ENCODE results near the gene SPAG7. TPM values are rescaled to one million over a fixed set of nuclear protein-coding genes. Genes with fewer than 3 reads are reported as not detected.

SPAG7 gene
- total RNA-seq, 1 experiment from 2014 or later, result 23.1 TPM

DNA sequence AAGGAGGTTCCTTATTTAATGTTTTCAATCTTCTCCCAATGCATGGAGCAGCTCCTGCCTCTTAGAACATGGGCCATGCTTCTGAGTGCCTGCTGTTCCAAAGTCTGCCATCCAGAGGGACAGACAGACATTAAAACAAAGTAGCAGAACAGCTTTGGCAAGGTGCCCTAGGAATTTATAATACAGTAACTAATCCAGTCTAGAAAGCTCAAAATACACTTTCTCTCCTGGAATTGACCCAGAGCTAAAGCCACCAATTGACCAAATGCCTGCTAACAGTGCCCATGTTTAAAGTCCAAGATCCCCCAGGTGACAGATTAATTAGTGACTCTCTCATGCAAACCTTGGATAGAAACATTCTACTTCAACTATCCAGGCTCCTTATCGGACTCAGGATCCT, 53.6 kb downstream of the SPAG7 start:
- H3K4me1 ChIP-seq, result peaks cover 6% of the 10 kb centered on the region
- H3K4me3 ChIP-seq (ENCODE audit: low read depth, low read length), result no peak overlapping the region
- intact Hi-C loops (cut with micrococcal nuclease; ENCODE audit: unreplicated experiment), result no loop called here
- ChIA-PET POLR2A (interaction anchor here (0.9 kb wide), 1 partner anchor 26 kb away, joined by 3 read pairs; the partner anchor contains the start of genes RNF167 and SLC25A11), CTCF (interaction anchor here (0.5 to 1.5 kb wide), 2 partner anchors 11 to 43 kb away, joined by 3 to 8 read pairs; partner anchors contain the start of gene CHRNE)
- H3K27me3 ChIP-seq (replicated peaks; ENCODE audit: control insufficient read depth, insufficient read depth, low read length), result no peaks in the 10 kb centered on the region
- no peaks in the 10 kb centered on the region for H3K36me3 ChIP-seq (ENCODE audit: control insufficient read depth, insufficient read depth, low read length)
- Mint-ChIP-seq H3K9me3 (ENCODE audit: unreplicated experiment) (no peaks in the 10 kb centered on the region), H3K36me3 (ENCODE audit: insufficient read depth, unreplicated experiment) (no peaks in the 10 kb centered on the region), H3K4me1 (ENCODE audit: low read depth, unreplicated experiment) (no peaks in the 10 kb centered on the region), H3K4me3 (ENCODE audit: unreplicated experiment) (no peak overlapping the region), H3K27ac (ENCODE audit: unreplicated experiment) (no peak overlapping the region), H3K27me3 (ENCODE audit: insufficient read depth, unreplicated experiment) (no peaks in the 10 kb centered on the region)
- no peak for DNase-seq
- TF ChIP-seq, protein P1, sequence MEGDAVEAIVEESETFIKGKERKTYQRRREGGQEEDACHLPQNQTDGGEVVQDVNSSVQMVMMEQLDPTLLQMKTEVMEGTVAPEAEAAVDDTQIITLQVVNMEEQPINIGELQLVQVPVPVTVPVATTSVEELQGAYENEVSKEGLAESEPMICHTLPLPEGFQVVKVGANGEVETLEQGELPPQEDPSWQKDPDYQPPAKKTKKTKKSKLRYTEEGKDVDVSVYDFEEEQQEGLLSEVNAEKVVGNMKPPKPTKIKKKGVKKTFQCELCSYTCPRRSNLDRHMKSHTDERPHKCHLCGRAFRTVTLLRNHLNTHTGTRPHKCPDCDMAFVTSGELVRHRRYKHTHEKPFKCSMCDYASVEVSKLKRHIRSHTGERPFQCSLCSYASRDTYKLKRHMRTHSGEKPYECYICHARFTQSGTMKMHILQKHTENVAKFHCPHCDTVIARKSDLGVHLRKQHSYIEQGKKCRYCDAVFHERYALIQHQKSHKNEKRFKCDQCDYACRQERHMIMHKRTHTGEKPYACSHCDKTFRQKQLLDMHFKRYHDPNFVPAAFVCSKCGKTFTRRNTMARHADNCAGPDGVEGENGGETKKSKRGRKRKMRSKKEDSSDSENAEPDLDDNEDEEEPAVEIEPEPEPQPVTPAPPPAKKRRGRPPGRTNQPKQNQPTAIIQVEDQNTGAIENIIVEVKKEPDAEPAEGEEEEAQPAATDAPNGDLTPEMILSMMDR (IDR thresholded peaks at IDR 0.05; ENCODE audit: insufficient read depth in 1 of 2, low read depth in 1 of 2, low read length in 1 of 2, severe bottlenecking in 1 of 2, unreplicated experiment in 1 of 2), result no peak
- no peaks in the 10 kb centered on the region for H3K9me3 ChIP-seq
- BruUV-seq (replicated peaks), result no TSS peak

Small RNA genes lying within 50 kb of the gene (microRNA-seq; reads per million reads assigned to microRNA genes)
- gene MIR6864 (not detected), gene MIR6865 (not detected)

Other genes starting within 250 kb of the SPAG7 start
- 9.1 and 9.4 TPM in 2 replicates for gene MED11, start 236.4 kb downstream of the SPAG7 start, total RNA-seq (2022)
- gene ZMYND15, start 228.0 kb downstream of the SPAG7 start, total RNA-seq (2022), result 2.2 and 3.5 TPM in 2 replicates
- 44.8 and 55.3 TPM in 2 replicates for gene CXCL16, start 227.9 kb downstream of the SPAG7 start, total RNA-seq (2022)
- 9.9 and 12.1 TPM in 2 replicates for gene TM4SF5, start 195.9 kb downstream of the SPAG7 start, total RNA-seq (2022)
- 0.54 TPM in 1 of 2 replicates, not detected in the other for gene VMO1, start 181.5 kb downstream of the SPAG7 start, total RNA-seq (2022)
- gene GLTPD2, start 178.9 kb downstream of the SPAG7 start, total RNA-seq (2022), result 11.8 and 15.6 TPM in 2 replicates
- gene PSMB6, start 171.7 kb downstream of the SPAG7 start, total RNA-seq (2022), result 133 and 136 TPM in 2 replicates
- gene PLD2, start 160.7 kb downstream of the SPAG7 start, total RNA-seq (2022), result 46.5 and 47.2 TPM in 2 replicates
- 47.7 and 49.4 TPM in 2 replicates for gene MINK1, start 134.5 kb downstream of the SPAG7 start, total RNA-seq (2022)
- gene C17orf107, start 68.3 kb downstream of the SPAG7 start, total RNA-seq (2022), result 0.86 and 1.0 TPM in 2 replicates
- not detected in 2 replicates for gene CHRNE, start 64.7 kb downstream of the SPAG7 start, total RNA-seq (2022)
- not detected in 2 replicates for gene GP1BA, start 35.5 kb downstream of the SPAG7 start, total RNA-seq (2022)
- 36.5 and 40.1 TPM in 2 replicates for gene SLC25A11, start 27.8 kb downstream of the SPAG7 start, total RNA-seq (2022)
- 55.1 and 60.9 TPM in 2 replicates for gene RNF167, start 27.5 kb downstream of the SPAG7 start, total RNA-seq (2022)
- 367 and 416 TPM in 2 replicates for gene PFN1, start 19.3 kb downstream of the SPAG7 start, total RNA-seq (2022)
- gene ENO3, start 16.7 kb downstream of the SPAG7 start, total RNA-seq (2022), result 8.1 and 10.6 TPM in 2 replicates
- gene CAMTA2, start 19.9 kb upstream of the SPAG7 start, total RNA-seq (2022), result 16.2 and 18.8 TPM in 2 replicates
- 0.64 and 1.4 TPM in 2 replicates for gene INCA1, start 29.7 kb upstream of the SPAG7 start, total RNA-seq (2022)
- 87.5 and 92.0 TPM in 2 replicates for gene KIF1C, start 30.1 kb upstream of the SPAG7 start, total RNA-seq (2022)
- gene SLC52A1, start 67.6 kb upstream of the SPAG7 start, total RNA-seq (2022), result not detected in 2 replicates
- 3.6 and 3.7 TPM in 2 replicates for gene ZFP3, start 110.7 kb upstream of the SPAG7 start, total RNA-seq (2022)
- gene ZNF232, start 144.1 kb upstream of the SPAG7 start, total RNA-seq (2022), result 7.5 and 9.1 TPM in 2 replicates
- gene USP6, start 148.2 kb upstream of the SPAG7 start, total RNA-seq (2022), result 0.16 and 0.21 TPM in 2 replicates
- 6.2 and 7.5 TPM in 2 replicates for gene ZNF594, start 224.1 kb upstream of the SPAG7 start, total RNA-seq (2022)

All from Caco-2 (cell line).